Nephron (organoid): ENCODE data around the gene SLC6A1.

Experiments used
- H3K27ac Mint-ChIP-seq, 3 experiments: 2 replicates each; pipeline ENCODE4 v1.8.0; 2020; ENCODE audit warnings: mixed read lengths in 3 of 3, mild to moderate bottlenecking in 2 of 3, moderate library complexity in 1 of 3
- H3K27me3 Mint-ChIP-seq: 2 replicates; pipeline ENCODE4 v1.8.0; 2021; ENCODE audit warnings: low read depth, mild to moderate bottlenecking, moderate library complexity, mixed read lengths
- H3K36me3 Mint-ChIP-seq: 2 replicates; pipeline ENCODE4 v1.8.0; 2020; ENCODE audit warnings: low read depth, mixed read lengths
- H3K4me1 Mint-ChIP-seq: 2 replicates; pipeline ENCODE4 v1.8.0; 2020; ENCODE audit warnings: mixed read lengths
- H3K4me3 Mint-ChIP-seq, 3 experiments: 2 replicates each; pipeline ENCODE4 v1.8.0; 2020; ENCODE audit warnings: mild to moderate bottlenecking in 3 of 3, mixed read lengths in 3 of 3, moderate library complexity in 2 of 3
- H3K9me3 Mint-ChIP-seq: 2 replicates; pipeline ENCODE4 v1.8.0; 2020; ENCODE audit warnings: mixed read lengths
- TF ChIP-seq, protein P1 (sequence below), 3 experiments: fragments of 200-600 bp; sonication (generic); IDR thresholded peaks; one replicate each; pipeline ENCODE4 v1.5.0; 2021; ENCODE audit warnings: antibody characterized with exemption in 3 of 3; ENCODE audit not compliant: unreplicated experiment in 3 of 3

The SLC6A1 gene

DNA sequence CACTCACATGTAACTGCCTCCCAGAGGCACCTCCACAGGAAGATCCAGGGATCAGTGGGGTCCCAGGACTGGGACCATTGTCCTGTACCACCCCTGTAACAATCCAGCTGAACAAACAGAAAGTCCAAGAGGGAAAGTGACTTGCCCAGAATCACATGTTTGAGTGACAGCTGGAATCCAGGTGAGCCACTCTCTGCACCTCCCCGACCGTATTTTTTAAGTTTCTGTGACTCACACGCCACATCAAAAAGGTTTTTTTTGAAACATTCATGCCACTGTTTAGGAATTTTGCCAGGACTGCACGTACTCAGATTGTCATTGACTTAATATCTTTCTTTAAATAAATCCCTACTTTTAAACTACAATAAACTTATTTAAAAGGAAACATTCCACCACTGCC, 9.8 kb upstream of the SLC6A1 start:
- no peaks in the 10 kb centered on the region for H3K9me3 Mint-ChIP-seq
- no peaks in the 10 kb centered on the region for H3K36me3 Mint-ChIP-seq
- H3K4me1 Mint-ChIP-seq = peaks cover 6% of the 10 kb centered on the region
- H3K4me3 Mint-ChIP-seq = no peak overlapping the region
- no peak overlapping the region for H3K27ac Mint-ChIP-seq
- peaks cover 70% of the 10 kb centered on the region for H3K27me3 Mint-ChIP-seq
- TF ChIP-seq, protein P1, sequence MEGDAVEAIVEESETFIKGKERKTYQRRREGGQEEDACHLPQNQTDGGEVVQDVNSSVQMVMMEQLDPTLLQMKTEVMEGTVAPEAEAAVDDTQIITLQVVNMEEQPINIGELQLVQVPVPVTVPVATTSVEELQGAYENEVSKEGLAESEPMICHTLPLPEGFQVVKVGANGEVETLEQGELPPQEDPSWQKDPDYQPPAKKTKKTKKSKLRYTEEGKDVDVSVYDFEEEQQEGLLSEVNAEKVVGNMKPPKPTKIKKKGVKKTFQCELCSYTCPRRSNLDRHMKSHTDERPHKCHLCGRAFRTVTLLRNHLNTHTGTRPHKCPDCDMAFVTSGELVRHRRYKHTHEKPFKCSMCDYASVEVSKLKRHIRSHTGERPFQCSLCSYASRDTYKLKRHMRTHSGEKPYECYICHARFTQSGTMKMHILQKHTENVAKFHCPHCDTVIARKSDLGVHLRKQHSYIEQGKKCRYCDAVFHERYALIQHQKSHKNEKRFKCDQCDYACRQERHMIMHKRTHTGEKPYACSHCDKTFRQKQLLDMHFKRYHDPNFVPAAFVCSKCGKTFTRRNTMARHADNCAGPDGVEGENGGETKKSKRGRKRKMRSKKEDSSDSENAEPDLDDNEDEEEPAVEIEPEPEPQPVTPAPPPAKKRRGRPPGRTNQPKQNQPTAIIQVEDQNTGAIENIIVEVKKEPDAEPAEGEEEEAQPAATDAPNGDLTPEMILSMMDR (IDR thresholded peaks at IDR 0.05; ENCODE audit: unreplicated experiment in 3 of 3) = no peak

DNA sequence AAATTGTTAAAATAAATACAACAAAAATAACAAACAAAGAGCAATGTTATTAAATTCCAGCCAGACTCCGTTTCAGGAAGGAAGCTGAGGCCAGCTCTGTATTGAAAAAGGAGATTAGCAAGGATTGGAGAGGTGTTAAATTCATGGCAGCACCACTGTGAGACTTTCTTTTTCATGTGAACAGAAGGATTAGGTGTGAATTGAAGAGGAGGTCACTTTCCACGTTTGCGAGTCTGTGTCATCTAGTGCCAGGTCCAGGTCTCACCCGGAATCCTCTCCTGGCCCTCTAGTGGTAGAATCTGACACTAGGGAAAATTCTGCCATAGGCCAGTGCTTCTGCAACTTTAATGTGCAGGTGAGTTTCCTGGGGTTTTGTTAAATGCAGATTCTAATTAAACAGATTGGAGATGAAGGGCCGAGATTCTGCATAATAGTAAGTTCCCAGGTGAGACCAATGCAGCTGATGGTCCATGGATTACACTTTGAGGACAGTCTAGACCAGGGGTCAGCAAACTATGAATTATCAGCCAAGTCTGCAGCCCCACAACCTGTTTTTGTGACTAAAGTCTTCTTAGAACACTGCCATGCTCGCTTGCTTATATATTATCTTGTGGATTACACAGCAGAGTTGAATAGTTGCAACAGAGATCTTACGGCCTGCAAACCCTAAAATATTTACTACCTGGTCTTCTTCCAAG, 9.2 kb upstream of the SLC6A1 start:
- Mint-ChIP-seq H3K4me1 (no peaks in the 10 kb centered on the region), H3K9me3 (no peaks in the 10 kb centered on the region), H3K4me3 (no peak overlapping the region), H3K27me3 (peaks cover 70% of the 10 kb centered on the region), H3K27ac (no peak overlapping the region), H3K36me3 (no peaks in the 10 kb centered on the region)
- TF ChIP-seq, protein P1 (IDR thresholded peaks at IDR 0.05; ENCODE audit: unreplicated experiment in 3 of 3) = peak; percentile 81 to 83 (median 82)

DNA sequence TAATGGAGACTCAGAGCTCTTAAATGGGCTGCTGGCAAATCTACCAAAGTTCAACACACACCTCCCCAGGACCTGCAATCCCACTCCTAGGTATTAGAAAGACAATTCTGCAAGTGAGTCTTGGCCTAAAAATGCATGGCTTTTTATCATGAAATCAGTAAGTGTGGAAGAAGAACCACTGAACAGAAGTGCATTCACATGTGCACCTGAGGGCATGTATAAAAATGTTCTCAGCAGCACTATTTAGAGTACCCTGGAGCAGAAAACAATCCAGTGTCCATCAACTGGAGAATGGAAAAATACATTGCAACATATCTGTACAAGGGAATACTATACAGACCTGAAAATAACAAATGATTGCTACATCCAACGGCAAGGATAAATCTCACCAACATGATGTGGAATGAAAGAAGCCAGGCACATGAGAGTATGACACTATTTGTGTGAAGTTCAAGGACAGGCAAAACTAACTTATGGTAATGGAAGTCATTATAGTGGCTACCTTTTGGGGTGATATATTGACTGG, 8.1 kb upstream of the SLC6A1 start:
- Mint-ChIP-seq H3K4me3 (no peak overlapping the region), H3K27me3 (peaks cover 72% of the 10 kb centered on the region), H3K27ac (no peak overlapping the region), H3K4me1 (no peaks in the 10 kb centered on the region), H3K9me3 (no peaks in the 10 kb centered on the region), H3K36me3 (no peaks in the 10 kb centered on the region)
- TF ChIP-seq, protein P1 (IDR thresholded peaks at IDR 0.05; ENCODE audit: unreplicated experiment in 3 of 3) = no peak

DNA sequence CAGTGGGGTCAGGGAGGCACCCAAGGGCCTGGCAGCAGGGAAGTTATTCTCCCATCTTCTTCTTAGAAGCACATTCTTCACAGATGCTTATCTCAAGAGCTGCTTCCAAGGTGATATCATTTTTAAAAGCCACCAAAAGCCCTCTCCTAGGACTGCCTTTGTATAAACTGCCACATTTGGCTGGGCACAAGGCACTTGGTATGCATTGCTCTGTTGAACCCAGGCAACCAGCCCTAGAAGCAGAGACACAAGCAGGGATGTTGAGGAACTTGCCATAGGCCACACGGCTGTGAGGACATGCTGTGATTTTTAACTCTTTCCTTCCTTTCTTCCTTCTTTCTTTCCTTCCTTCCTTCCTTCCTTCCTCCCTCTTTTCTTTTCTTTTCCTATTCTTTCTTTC, 7.4 kb upstream of the SLC6A1 start:
- Mint-ChIP-seq H3K36me3 (no peaks in the 10 kb centered on the region), H3K27ac (no peak overlapping the region), H3K4me1 (no peaks in the 10 kb centered on the region), H3K4me3 (no peak overlapping the region), H3K27me3 (peaks cover 75% of the 10 kb centered on the region), H3K9me3 (no peaks in the 10 kb centered on the region)
- TF ChIP-seq, protein P1 (IDR thresholded peaks at IDR 0.05; ENCODE audit: unreplicated experiment in 3 of 3) = no peak

DNA sequence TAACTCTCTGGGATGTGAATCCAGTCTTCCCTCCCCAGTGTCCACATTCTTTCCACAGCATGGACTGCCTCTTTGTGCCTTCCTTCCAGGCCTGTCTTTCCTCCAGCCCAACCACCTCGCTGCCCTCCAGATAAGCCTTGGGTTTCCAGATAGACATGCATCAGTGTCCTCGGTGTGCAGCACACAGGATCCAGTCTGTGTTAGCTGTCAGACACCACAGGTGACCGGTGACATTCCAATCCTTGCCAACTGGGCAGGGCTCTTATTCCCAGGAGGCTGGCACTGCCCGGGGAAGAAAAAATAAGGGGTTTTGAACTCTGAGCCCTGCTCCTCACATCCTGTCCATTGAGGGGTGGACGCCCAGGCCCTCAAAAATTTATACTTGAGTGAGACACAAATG, 6.0 kb upstream of the SLC6A1 start:
- Mint-ChIP-seq H3K9me3 (no peaks in the 10 kb centered on the region), H3K27ac (no peak overlapping the region), H3K4me3 (no peak overlapping the region), H3K27me3 (peaks cover 75% of the 10 kb centered on the region), H3K4me1 (no peaks in the 10 kb centered on the region), H3K36me3 (no peaks in the 10 kb centered on the region)
- TF ChIP-seq, protein P1 (IDR thresholded peaks at IDR 0.05; ENCODE audit: unreplicated experiment in 3 of 3) = no peak
